Esophagus squamous epithelium (tissue), 5 donors: Measurements from ENCODE around the gene TMEM163. TPM values are rescaled to one million over a fixed set of nuclear protein-coding genes. Genes with fewer than 3 reads are reported as not detected.

ENCODE experiments used
- DNase-seq: peaks from one replicate; lab custom pipeline; 2025; lab: John Stamatoyannopoulos, UW
- H3K27ac ChIP-seq, 4 donors: fragments of 200-600 bp; sonication (generic); one replicate each; pipeline ENCODE4 v1.5.1; 2016 to 2019; ENCODE audit warnings: mild to moderate bottlenecking in 1 of 4
- H3K27me3 ChIP-seq, 4 donors: fragments of 200-600 bp; sonication (generic); 1 replicate in 3 of 4; 2 replicates in 1 of 4; pipeline versions ENCODE4 v1.5.1 to v1.6.0; 2017 to 2021; ENCODE audit warnings: antibody characterized with exemption in 1 of 4
- H3K36me3 ChIP-seq, 3 donors: fragments of 200-600 bp; sonication (generic); one replicate each; pipeline ENCODE4 v1.5.1; 2016 to 2019
- H3K4me1 ChIP-seq, 3 donors: fragments of 200-600 bp; sonication (generic); one replicate each; pipeline ENCODE4 v1.5.1; 2017 to 2019
- H3K4me3 ChIP-seq, 4 donors: fragments of 200-600 bp; sonication (generic); 1 replicate in 3 of 4; 2 replicates in 1 of 4; pipeline ENCODE4 v1.5.1; 2016 to 2019; ENCODE audit warnings: mild to moderate bottlenecking in 2 of 4, moderate library complexity in 1 of 4
- H3K9me3 ChIP-seq, 3 donors: fragments of 200-600 bp; sonication (generic); one replicate each; pipeline ENCODE4 v1.5.1; 2016 to 2019
- CTCF ChIP-seq, 6 experiments: fragments of 450-650 bp in 4 of 6; fragments of 200-600 bp in 2 of 6; sonication (generic) in 2 of 6; IDR thresholded peaks; one replicate each; pipeline ENCODE4 v1.5.1; 2016 to 2019; ENCODE audit warnings: antibody characterized with exemption in 6 of 6, mild to moderate bottlenecking in 4 of 6, moderate library complexity in 4 of 6
- POLR2A ChIP-seq, 4 donors: fragments of 450-650 bp; IDR thresholded peaks; one replicate each; pipeline ENCODE4 v1.6.1; 2017; ENCODE audit warnings: antibody characterized with exemption in 4 of 4, mild to moderate bottlenecking in 4 of 4, moderate library complexity in 3 of 4
- WGBS, 2 donors: methylation state at CpG; one replicate each; pipeline ENCODE4 v1.1.5; 2018; 5-methylcytosine and 5-hydroxymethylcytosine counted together
- intact Hi-C: fragments of 100-400 bp; cut with DNase I; formaldehyde crosslinking; loops from one replicate; pipeline ENCODE4 v1.15.0; 2022
- total RNA-seq, 4 donors: library from RNA; depleted of rRNA; stranded (reverse); fragments of >200 nt; gene quantifications; one replicate each; pipeline ENCODE4 v1.1.0, GENCODE V29; 2016
- donor health status: DM: yes; HTN: yes; CAD: no.

TMEM163 gene
- total RNA-seq, 4 donors from 2014 or later = 0.09 to 0.19 (median 0.12) TPM; not detected in 1

GRCh38 chr2:134432435-134432883, 286.3 kb downstream of the TMEM163 start:
- no peak overlapping the region for H3K4me3 ChIP-seq
- H3K27ac ChIP-seq = no peak overlapping the region
- WGBS, 2 donors = 92 to 96% methylated on average over 3 of the region's 3 CpGs
- TF ChIP-seq POLR2A (IDR thresholded peaks at IDR 0.05) (no peak), CTCF (IDR thresholded peaks at IDR 0.05) (no peak)
- no peaks in the 10 kb centered on the region for H3K9me3 ChIP-seq
- H3K36me3 ChIP-seq = peaks cover 0 to 97% (median 3%) of the 10 kb centered on the region in 3 donors
- H3K27me3 ChIP-seq = no peaks in the 10 kb centered on the region
- intact Hi-C loops = no loop called here
- H3K4me1 ChIP-seq = no peaks in the 10 kb centered on the region
- DNase-seq = no peak

GRCh38 chr2:134431838-134432434, 286.9 kb downstream of the TMEM163 start:
- H3K4me1 ChIP-seq = no peaks in the 10 kb centered on the region
- no peak for DNase-seq
- intact Hi-C loops = no loop called here
- 78 to 95% methylated on average over 2 of the region's 2 CpGs for WGBS, 2 donors
- H3K9me3 ChIP-seq = no peaks in the 10 kb centered on the region
- H3K27ac ChIP-seq = no peak overlapping the region
- no peaks in the 10 kb centered on the region for H3K27me3 ChIP-seq
- peaks cover 0 to 97% (median 3%) of the 10 kb centered on the region in 3 donors for H3K36me3 ChIP-seq
- H3K4me3 ChIP-seq = no peak overlapping the region
- no peak for TF ChIP-seq CTCF (IDR thresholded peaks at IDR 0.05)
- no peak for TF ChIP-seq POLR2A (IDR thresholded peaks at IDR 0.05)

GRCh38 chr2:134429886-134430285, 288.9 kb downstream of the TMEM163 start:
- Histone ChIP-seq H3K36me3 (peaks cover 0 to 92% (median 0%) of the 10 kb centered on the region in 3 donors), H3K4me1 (no peaks in the 10 kb centered on the region), H3K27ac (no peak overlapping the region), H3K4me3 (no peak overlapping the region), H3K27me3 (no peaks in the 10 kb centered on the region), H3K9me3 (no peaks in the 10 kb centered on the region)
- TF ChIP-seq POLR2A (IDR thresholded peaks at IDR 0.05) = no peak
- no peak for TF ChIP-seq CTCF (IDR thresholded peaks at IDR 0.05)
- 91 to 93% methylated on average over 4 of the region's 4 CpGs for WGBS, 2 donors
- DNase-seq = no peak
- intact Hi-C loops = no loop called here

- Histone ChIP-seq H3K4me1 (no peaks in the 10 kb centered on the region), H3K4me3 (no peak overlapping the region), H3K36me3 (peaks cover 0 to 87% (median 0%) of the 10 kb centered on the region in 3 donors), H3K27ac (peak overlapping the region in 1 of 4 donors; percentile 17), H3K27me3 (no peaks in the 10 kb centered on the region), H3K9me3 (no peaks in the 10 kb centered on the region)
- intact Hi-C loops = no loop called here
- DNase-seq = no peak
- 79 to 83% methylated on average over 3 of the region's 3 CpGs for WGBS, 2 donors
- TF ChIP-seq CTCF (IDR thresholded peaks at IDR 0.05) (no peak), POLR2A (IDR thresholded peaks at IDR 0.05) (no peak)
These were observed 292.1 kb downstream of the TMEM163 start for GRCh38 chr2:134426721-134427120.

GRCh38 chr2:134425724-134426496, 292.9 kb downstream of the TMEM163 start:
- peak overlapping the region in 1 of 4 donors; percentile 32 for H3K27ac ChIP-seq
- intact Hi-C loops = no loop called here
- no peak for DNase-seq
- no peaks in the 10 kb centered on the region for H3K4me1 ChIP-seq
- H3K9me3 ChIP-seq = no peaks in the 10 kb centered on the region
- no peak overlapping the region for H3K4me3 ChIP-seq
- TF ChIP-seq CTCF (IDR thresholded peaks at IDR 0.05) = no peak
- no peak for TF ChIP-seq POLR2A (IDR thresholded peaks at IDR 0.05)
- H3K27me3 ChIP-seq = no peaks in the 10 kb centered on the region
- 80 to 86% methylated on average over 6 of the region's 6 CpGs for WGBS, 2 donors
- H3K36me3 ChIP-seq = peaks cover 0 to 79% (median 0%) of the 10 kb centered on the region in 3 donors
